Measurements from ENCODE around the gene GBP7.

GRCh38 chr1:89104147-89104546 lies 71.7 kb downstream of the GBP7 start:
- TF ChIP-seq KDM1A (IDR thresholded peaks at IDR 0.05; ENCODE audit: borderline replicate concordance) (no peak), GATAD2B (conservative IDR thresholded peaks at IDR 0.05; ENCODE audit: low read depth) (no peak), MAX (IDR thresholded peaks at IDR 0.05; ENCODE audit: low read depth, low read length) (no peak), CTCF (IDR thresholded peaks at IDR 0.05 in 2 of 3, conservative IDR thresholded peaks at IDR 0.05 in 1 of 3; ENCODE audit: control insufficient read depth in 2 of 3, extremely low read depth in 1 of 3, insufficient read depth in 1 of 3, low read depth in 3 of 3, low read length in 3 of 3) (no peak), ZNF217 (IDR thresholded peaks at IDR 0.05) (no peak), YY1 (IDR thresholded peaks at IDR 0.05; ENCODE audit: low read depth, low read length) (no peak), POLR2A (IDR thresholded peaks at IDR 0.05; ENCODE audit: low read depth, low read length) (no peak), FOXK2 (IDR thresholded peaks at IDR 0.05) (no peak), EZH2 (IDR thresholded peaks at IDR 0.05; ENCODE audit: borderline replicate concordance, control insufficient read depth, low read depth, low read length) (no peak)
- TF ChIP-seq, protein P1, sequence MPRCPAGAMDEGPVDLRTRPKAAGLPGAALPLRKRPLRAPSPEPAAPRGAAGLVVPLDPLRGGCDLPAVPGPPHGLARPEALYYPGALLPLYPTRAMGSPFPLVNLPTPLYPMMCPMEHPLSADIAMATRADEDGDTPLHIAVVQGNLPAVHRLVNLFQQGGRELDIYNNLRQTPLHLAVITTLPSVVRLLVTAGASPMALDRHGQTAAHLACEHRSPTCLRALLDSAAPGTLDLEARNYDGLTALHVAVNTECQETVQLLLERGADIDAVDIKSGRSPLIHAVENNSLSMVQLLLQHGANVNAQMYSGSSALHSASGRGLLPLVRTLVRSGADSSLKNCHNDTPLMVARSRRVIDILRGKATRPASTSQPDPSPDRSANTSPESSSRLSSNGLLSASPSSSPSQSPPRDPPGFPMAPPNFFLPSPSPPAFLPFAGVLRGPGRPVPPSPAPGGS (IDR thresholded peaks at IDR 0.05; ENCODE audit: borderline replicate concordance, insufficient read depth, low read depth, low read length, poor library complexity, severe bottlenecking) = no peak

All from GM12878 (cell line).